WTC11 (cell line): ENCODE results near the gene HIKESHI. TPM values are rescaled to one million over a fixed set of nuclear protein-coding genes. Genes with fewer than 3 reads are reported as not detected.
A peak's percentile ranks its signal among the peaks of the same experiment; 100 is the strongest.

Source experiments
- ATAC-seq: fragments of 200-7000 bp; cut with Tn5 transposase; 2 replicates; pipeline ENCODE4 v1.10.0; 2021; ENCODE audit warnings: mild to moderate bottlenecking, moderate library complexity
- CTCF ChIA-PET: fragments of 300-600 bp; sonication (Branson Sonifier 250); formaldehyde crosslinking; loops from one replicate; lab custom pipeline; 2021; ENCODE audit warnings: antibody characterized with exemption; lab: Charles Lee
- POLR2A ChIA-PET: fragments of 350-600 bp; sonication (Branson Sonifier 250); formaldehyde crosslinking; loops from one replicate; lab custom pipeline; 2021; ENCODE audit warnings: antibody characterized with exemption; lab: Charles Lee
- DNase-seq: peaks from one replicate; pipeline ENCODE4 v3.0.0; 2021; ENCODE audit warnings: low spot score
- H3K27ac Mint-ChIP-seq: 2 replicates; pipeline ENCODE4 v1.8.0; 2021; ENCODE audit warnings: mixed read lengths
- H3K27me3 Mint-ChIP-seq: 2 replicates; pipeline ENCODE4 v1.8.0; 2021; ENCODE audit warnings: low read depth, mild to moderate bottlenecking, moderate library complexity, mixed read lengths
- H3K36me3 Mint-ChIP-seq: 2 replicates; pipeline ENCODE4 v1.8.0; 2021; ENCODE audit warnings: mixed read lengths
- H3K4me1 Mint-ChIP-seq: 2 replicates; pipeline ENCODE4 v1.8.0; 2022; ENCODE audit warnings: mixed read lengths
- H3K4me3 Mint-ChIP-seq: 2 replicates; pipeline ENCODE4 v1.8.0; 2021; ENCODE audit warnings: mild to moderate bottlenecking, moderate library complexity, mixed read lengths
- H3K9me3 Mint-ChIP-seq: 2 replicates; pipeline ENCODE4 v1.8.0; 2021; ENCODE audit warnings: mixed read lengths
- ATF1 ChIP-seq: sonication (generic); formaldehyde crosslinking; IDR thresholded peaks from 2 replicates; pipeline ENCODE4 v1.8.1; 2023; ENCODE audit warnings: mild to moderate bottlenecking, moderate library complexity, missing genetic modification reagents
- CDX4 ChIP-seq: fragments of 250-450 bp; sonication (Bioruptor Pico); IDR thresholded peaks from 2 replicates; pipeline ENCODE4 v1.9.0; 2021; ENCODE audit warnings: moderate library complexity, mild to moderate bottlenecking, inconsistent platforms, borderline replicate concordance
- CREM ChIP-seq: sonication (generic); formaldehyde crosslinking; IDR thresholded peaks from 2 replicates; pipeline ENCODE4 v1.8.1; 2022; ENCODE audit warnings: mild to moderate bottlenecking, missing genetic modification reagents, moderate library complexity
- ETV6 ChIP-seq: sonication (generic); formaldehyde crosslinking; IDR thresholded peaks from 2 replicates; pipeline ENCODE4 v1.8.1; 2022; ENCODE audit warnings: mild to moderate bottlenecking, missing genetic modification reagents
- FOXP1 ChIP-seq: sonication (generic); formaldehyde crosslinking; IDR thresholded peaks from 2 replicates; pipeline ENCODE4 v1.8.0; 2022; ENCODE audit warnings: missing genetic modification reagents, mild to moderate bottlenecking, moderate library complexity, borderline replicate concordance
- GRHL2 ChIP-seq: fragments of 250-450 bp; sonication (Bioruptor Pico); IDR thresholded peaks from 2 replicates; pipeline ENCODE4 v1.8.0; 2022; ENCODE audit warnings: mild to moderate bottlenecking, moderate library complexity; ENCODE audit not compliant: insufficient replicate concordance, severe bottlenecking
- IRF2 ChIP-seq: sonication (generic); formaldehyde crosslinking; IDR thresholded peaks from 2 replicates; pipeline ENCODE4 v1.8.0; 2022; ENCODE audit warnings: low read depth, missing genetic modification reagents, borderline replicate concordance
- NFE2L1 ChIP-seq: sonication (generic); formaldehyde crosslinking; IDR thresholded peaks from 2 replicates; pipeline ENCODE4 v1.8.1; 2023; ENCODE audit warnings: missing genetic modification reagents
- NFYB ChIP-seq: sonication (generic); formaldehyde crosslinking; conservative IDR thresholded peaks from 2 replicates; pipeline ENCODE4 v1.8.0; 2022; ENCODE audit warnings: low read depth, missing genetic modification reagents
- NR1H2 ChIP-seq: sonication (generic); formaldehyde crosslinking; IDR thresholded peaks from 2 replicates; pipeline ENCODE4 v1.9.0; 2021; ENCODE audit warnings: mild to moderate bottlenecking, moderate library complexity, missing genetic modification reagents
- OVOL2 ChIP-seq: fragments of 250-450 bp; sonication (Bioruptor Pico); IDR thresholded peaks from 2 replicates; pipeline ENCODE4 v1.9.0; 2021; ENCODE audit warnings: mild to moderate bottlenecking, borderline replicate concordance
- PRRX2 ChIP-seq: fragments of 250-450 bp; sonication (Bioruptor Pico); IDR thresholded peaks from 2 replicates; pipeline ENCODE4 v1.8.0; 2021; ENCODE audit warnings: mild to moderate bottlenecking
- SMAD3 ChIP-seq: sonication (generic); formaldehyde crosslinking; IDR thresholded peaks from 2 replicates; pipeline ENCODE4 v1.8.0; 2022; ENCODE audit warnings: missing genetic modification reagents, mild to moderate bottlenecking, borderline replicate concordance
- SOX15 ChIP-seq: fragments of 250-450 bp; sonication (Bioruptor Pico); IDR thresholded peaks from 2 replicates; pipeline ENCODE4 v1.9.0; 2021; ENCODE audit warnings: mild to moderate bottlenecking
- TEAD4 ChIP-seq: sonication (generic); formaldehyde crosslinking; IDR thresholded peaks from 2 replicates; pipeline ENCODE4 v1.8.0; 2022; ENCODE audit warnings: mild to moderate bottlenecking, missing genetic modification reagents
- ZNF138 ChIP-seq: sonication (generic); formaldehyde crosslinking; conservative IDR thresholded peaks from 2 replicates; pipeline ENCODE4 v1.8.1; 2022; ENCODE audit warnings: mild to moderate bottlenecking, moderate library complexity, missing genetic modification reagents
- ZNF423 ChIP-seq: fragments of 250-450 bp; sonication (Bioruptor Pico); IDR thresholded peaks from 2 replicates; pipeline ENCODE4 v2.1.2; 2022; ENCODE audit warnings: mild to moderate bottlenecking, moderate library complexity
- ZNF512 ChIP-seq: sonication (generic); formaldehyde crosslinking; IDR thresholded peaks from 2 replicates; pipeline ENCODE4 v1.8.1; 2022; ENCODE audit warnings: missing genetic modification reagents, borderline replicate concordance
- total RNA-seq: library from RNA; stranded (reverse); gene quantifications from 3 replicates; pipeline ENCODE4 v1.2.3, GENCODE V29; 2021
- TF ChIP-seq, protein P1 (sequence below): sonication (generic); formaldehyde crosslinking; IDR thresholded peaks from 2 replicates; pipeline ENCODE4 v1.8.1; 2023; ENCODE audit warnings: mild to moderate bottlenecking, missing genetic modification reagents, moderate library complexity
- TF ChIP-seq, protein P2 (sequence below): fragments of 200-600 bp; IDR thresholded peaks from 2 replicates; pipeline ENCODE4 v1.8.0; 2022; ENCODE audit warnings: antibody characterized with exemption
- TF ChIP-seq, protein P3 (sequence below): sonication (generic); formaldehyde crosslinking; IDR thresholded peaks from 2 replicates; pipeline ENCODE4 v1.8.1; 2023; ENCODE audit warnings: mild to moderate bottlenecking, missing genetic modification reagents

The HIKESHI gene
- total RNA-seq, 1 experiment from 2014 or later, result 48.3 TPM

- Mint-ChIP-seq H3K27me3 (no peaks in the 10 kb centered on the region; the same call in 1 of the 2 replicates), H3K36me3 (no peaks in the 10 kb centered on the region), H3K9me3 (0 out of 2 replicates have a peak, but pooled peaks cover 5% of the 10 kb centered on the region), H3K27ac (no peak overlapping the region), H3K4me3 (no peak overlapping the region), H3K4me1 (peaks cover 5% of the 10 kb centered on the region)
- ChIA-PET CTCF (interaction anchor here (0.6 to 1.4 kb wide), 13 partner anchors 11 to 1766 kb away, joined by 3 to 6 read pairs (median 3); partner anchors contain the start of gene CCDC83), POLR2A (interaction anchor here (0.7 kb wide), 1 partner anchor 530 kb away, joined by 5 read pairs; no protein-coding TSS in a partner anchor)
- ATAC-seq (peak; percentile 76), DNase-seq (peak; percentile 60)
- TF ChIP-seq, protein P1, sequence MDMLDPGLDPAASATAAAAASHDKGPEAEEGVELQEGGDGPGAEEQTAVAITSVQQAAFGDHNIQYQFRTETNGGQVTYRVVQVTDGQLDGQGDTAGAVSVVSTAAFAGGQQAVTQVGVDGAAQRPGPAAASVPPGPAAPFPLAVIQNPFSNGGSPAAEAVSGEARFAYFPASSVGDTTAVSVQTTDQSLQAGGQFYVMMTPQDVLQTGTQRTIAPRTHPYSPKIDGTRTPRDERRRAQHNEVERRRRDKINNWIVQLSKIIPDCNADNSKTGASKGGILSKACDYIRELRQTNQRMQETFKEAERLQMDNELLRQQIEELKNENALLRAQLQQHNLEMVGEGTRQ (CRISPR knock-in tag), result no peak
- no peak for TF ChIP-seq IRF2 (CRISPR knock-in tag)
- TF ChIP-seq, protein P2, sequence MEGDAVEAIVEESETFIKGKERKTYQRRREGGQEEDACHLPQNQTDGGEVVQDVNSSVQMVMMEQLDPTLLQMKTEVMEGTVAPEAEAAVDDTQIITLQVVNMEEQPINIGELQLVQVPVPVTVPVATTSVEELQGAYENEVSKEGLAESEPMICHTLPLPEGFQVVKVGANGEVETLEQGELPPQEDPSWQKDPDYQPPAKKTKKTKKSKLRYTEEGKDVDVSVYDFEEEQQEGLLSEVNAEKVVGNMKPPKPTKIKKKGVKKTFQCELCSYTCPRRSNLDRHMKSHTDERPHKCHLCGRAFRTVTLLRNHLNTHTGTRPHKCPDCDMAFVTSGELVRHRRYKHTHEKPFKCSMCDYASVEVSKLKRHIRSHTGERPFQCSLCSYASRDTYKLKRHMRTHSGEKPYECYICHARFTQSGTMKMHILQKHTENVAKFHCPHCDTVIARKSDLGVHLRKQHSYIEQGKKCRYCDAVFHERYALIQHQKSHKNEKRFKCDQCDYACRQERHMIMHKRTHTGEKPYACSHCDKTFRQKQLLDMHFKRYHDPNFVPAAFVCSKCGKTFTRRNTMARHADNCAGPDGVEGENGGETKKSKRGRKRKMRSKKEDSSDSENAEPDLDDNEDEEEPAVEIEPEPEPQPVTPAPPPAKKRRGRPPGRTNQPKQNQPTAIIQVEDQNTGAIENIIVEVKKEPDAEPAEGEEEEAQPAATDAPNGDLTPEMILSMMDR, result peak; percentile 53; the same call in 1 of the 2 replicates
Observed at GRCh38 chr11:86291466-86292262, 10.4 kb upstream of the HIKESHI start.

DNA sequence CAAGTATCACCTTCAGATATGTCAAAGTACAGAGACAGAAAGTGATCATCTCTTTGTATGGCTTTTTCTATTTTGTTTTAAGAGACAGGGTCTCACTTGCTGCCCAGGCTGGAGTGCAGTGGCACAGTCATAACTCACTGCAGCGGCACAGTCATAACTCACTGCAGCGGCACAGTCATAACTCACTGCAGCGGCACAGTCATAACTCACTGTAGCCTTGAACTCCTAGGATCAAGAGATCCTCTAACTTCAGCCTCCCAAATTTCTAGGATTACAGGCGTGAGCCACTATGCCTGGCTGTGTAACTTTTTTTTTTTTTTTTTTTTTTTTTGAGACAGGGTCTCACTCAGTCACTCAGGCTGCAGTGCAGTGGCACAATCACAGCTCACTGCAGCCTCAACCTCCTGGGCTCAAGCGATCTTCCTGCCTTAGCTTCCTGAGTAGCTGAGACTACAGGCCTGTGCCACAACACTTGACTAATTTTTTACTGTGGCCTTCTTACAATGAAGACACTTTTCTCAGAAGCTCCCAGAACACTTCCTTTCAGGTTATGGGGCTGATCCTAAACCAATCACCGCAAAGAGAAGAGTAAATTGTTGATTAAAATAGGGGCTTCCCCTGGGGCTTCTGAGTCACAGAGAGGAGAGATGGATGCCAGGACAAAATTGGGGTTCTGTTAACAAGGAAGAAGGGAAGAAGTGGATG lies 9.0 kb upstream of the HIKESHI start:
- Mint-ChIP-seq H3K36me3 (no peaks in the 10 kb centered on the region), H3K4me3 (no peak overlapping the region), H3K4me1 (peaks cover 5% of the 10 kb centered on the region), H3K27ac (no peak overlapping the region), H3K9me3 (0 out of 2 replicates have a peak, but pooled peaks cover 5% of the 10 kb centered on the region), H3K27me3 (no peaks in the 10 kb centered on the region; the same call in 1 of the 2 replicates)
- CTCF ChIA-PET, result interaction anchor here (1.2 to 1.9 kb wide), 3 partner anchors 19 to 438 kb away, joined by 3 to 8 read pairs (median 4); partner anchors contain the start of gene CCDC83
- DNase-seq (no peak), ATAC-seq (no peak)
- POLR2A ChIA-PET, result no interaction called here
- TF ChIP-seq CDX4 (CRISPR knock-in tag), result no peak
- TF ChIP-seq NR1H2 (CRISPR knock-in tag), result no peak
- TF ChIP-seq NFE2L1 (CRISPR knock-in tag), result no peak
- TF ChIP-seq, protein P3, sequence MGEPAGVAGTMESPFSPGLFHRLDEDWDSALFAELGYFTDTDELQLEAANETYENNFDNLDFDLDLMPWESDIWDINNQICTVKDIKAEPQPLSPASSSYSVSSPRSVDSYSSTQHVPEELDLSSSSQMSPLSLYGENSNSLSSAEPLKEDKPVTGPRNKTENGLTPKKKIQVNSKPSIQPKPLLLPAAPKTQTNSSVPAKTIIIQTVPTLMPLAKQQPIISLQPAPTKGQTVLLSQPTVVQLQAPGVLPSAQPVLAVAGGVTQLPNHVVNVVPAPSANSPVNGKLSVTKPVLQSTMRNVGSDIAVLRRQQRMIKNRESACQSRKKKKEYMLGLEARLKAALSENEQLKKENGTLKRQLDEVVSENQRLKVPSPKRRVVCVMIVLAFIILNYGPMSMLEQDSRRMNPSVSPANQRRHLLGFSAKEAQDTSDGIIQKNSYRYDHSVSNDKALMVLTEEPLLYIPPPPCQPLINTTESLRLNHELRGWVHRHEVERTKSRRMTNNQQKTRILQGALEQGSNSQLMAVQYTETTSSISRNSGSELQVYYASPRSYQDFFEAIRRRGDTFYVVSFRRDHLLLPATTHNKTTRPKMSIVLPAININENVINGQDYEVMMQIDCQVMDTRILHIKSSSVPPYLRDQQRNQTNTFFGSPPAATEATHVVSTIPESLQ (CRISPR knock-in tag), result no peak
- no peak for TF ChIP-seq SMAD3
- TF ChIP-seq ATF1, result no peak
- no peak for TF ChIP-seq ETV6
- TF ChIP-seq, protein P1 (CRISPR knock-in tag), result no peak
- no peak for TF ChIP-seq IRF2 (CRISPR knock-in tag)
- TF ChIP-seq PRRX2 (CRISPR knock-in tag), result no peak
- no peak for TF ChIP-seq NFYB (CRISPR knock-in tag)
- TF ChIP-seq ZNF138, result no peak
- no peak for TF ChIP-seq ZNF512 (CRISPR knock-in tag)
- TF ChIP-seq CREM, result no peak
- no peak for TF ChIP-seq FOXP1 (CRISPR knock-in tag)
- TF ChIP-seq GRHL2 (CRISPR knock-in tag), result no peak
- TF ChIP-seq OVOL2 (CRISPR knock-in tag), result no peak
- no peak for TF ChIP-seq TEAD4
- no peak for TF ChIP-seq ZNF423 (CRISPR knock-in tag)
- TF ChIP-seq SOX15 (CRISPR knock-in tag), result no peak
